ENCODE results near the gene CKAP4.

Gene CKAP4

GRCh38 chr12:106251631-106252455 is 4.0 kb upstream of the CKAP4 start:
- H3K4me3 ChIP-seq (ENCODE audit: low read depth, low read length): no peak overlapping the region
- no peak for TF ChIP-seq CTCF (IDR thresholded peaks at IDR 0.05; ENCODE audit: insufficient read depth, low read depth, low read length, missing control alignments)
- no peak for DNase-seq (ENCODE audit: low read depth)

- no peak for TF ChIP-seq CTCF (IDR thresholded peaks at IDR 0.05; ENCODE audit: insufficient read depth, low read depth, low read length, missing control alignments)
- peak overlapping the region; percentile 71 for H3K4me3 ChIP-seq (ENCODE audit: low read depth, low read length)
- peak; percentile 89 for DNase-seq (ENCODE audit: low read depth)
Measured at GRCh38 chr12:106249411-106250135, 1.8 kb upstream of the CKAP4 start.

GRCh38 chr12:106248846-106249371 is 1.1 kb upstream of the CKAP4 start:
- peak overlapping the region; percentile 71 for H3K4me3 ChIP-seq (ENCODE audit: low read depth, low read length)
- DNase-seq (ENCODE audit: low read depth): peak; percentile 57
- no peak for TF ChIP-seq CTCF (IDR thresholded peaks at IDR 0.05; ENCODE audit: insufficient read depth, low read depth, low read length, missing control alignments)

- no peak for TF ChIP-seq CTCF (IDR thresholded peaks at IDR 0.05; ENCODE audit: insufficient read depth, low read depth, low read length, missing control alignments)
- H3K4me3 ChIP-seq (ENCODE audit: low read depth, low read length): peak overlapping the region; percentile 71
- peak; percentile 61 for DNase-seq (ENCODE audit: low read depth)
Measured at GRCh38 chr12:106248312-106248845, 559 bp upstream of the CKAP4 start.

GRCh38 chr12:106246891-106247673 is 738 bp downstream of the CKAP4 start:
- TF ChIP-seq CTCF (IDR thresholded peaks at IDR 0.05; ENCODE audit: insufficient read depth, low read depth, low read length, missing control alignments): peak; percentile 4
- H3K4me3 ChIP-seq (ENCODE audit: low read depth, low read length): peak overlapping the region; percentile 88
- DNase-seq (ENCODE audit: low read depth): peak; percentile 74

- TF ChIP-seq CTCF (IDR thresholded peaks at IDR 0.05; ENCODE audit: insufficient read depth, low read depth, low read length, missing control alignments): no peak
- H3K4me3 ChIP-seq (ENCODE audit: low read depth, low read length): no peak overlapping the region
- DNase-seq (ENCODE audit: low read depth): no peak
Measured at GRCh38 chr12:106245767-106246166, 2.1 kb downstream of the CKAP4 start.

Measured in GM12865 (cell line).